ENCODE results near the gene NEK2. TPM values are rescaled to one million over a fixed set of nuclear protein-coding genes. Genes with fewer than 3 reads are reported as not detected.

The NEK2 gene
- total and polyA plus RNA-seq, 2 of the 13 experiments (the other 11 are each of a cell fraction or from before 2014, with no cell fraction given), result 10.9 to 40.8 TPM

GRCh38 chr1:211630236-211631081, 45.0 kb downstream of the NEK2 start (continued):
- TF ChIP-seq ZBTB40 (IDR thresholded peaks at IDR 0.05), result no peak
- TF ChIP-seq ZBTB40 (CRISPR knock-in tag; IDR thresholded peaks at IDR 0.05), result 0 out of 2 replicates have a peak, but pooled peaks have one; percentile 14
- TF ChIP-seq ERF (CRISPR knock-in tag; IDR thresholded peaks at IDR 0.05), result no peak
- TF ChIP-seq SAP130 (CRISPR knock-in tag; IDR thresholded peaks at IDR 0.05; ENCODE audit: low read depth), result peak; percentile 76
- 0 out of 2 replicates have a peak, but pooled peaks have one; percentile 29 for TF ChIP-seq ZNF331 (CRISPR knock-in tag; IDR thresholded peaks at IDR 0.05)
- TF ChIP-seq TEAD3 (CRISPR knock-in tag; optimal IDR thresholded peaks at IDR 0.05; ENCODE audit: borderline replicate concordance), result peak; percentile 44
- TF ChIP-seq ATF7 (IDR thresholded peaks at IDR 0.05), result no peak
- no peak for TF ChIP-seq ATF7 (CRISPR knock-in tag; IDR thresholded peaks at IDR 0.05)
- peak; percentile 61; the same call in 1 of the 2 replicates for TF ChIP-seq ZNF580 (CRISPR knock-in tag; IDR thresholded peaks at IDR 0.05; ENCODE audit: borderline replicate concordance, low read depth)
- TF ChIP-seq GATA4 (IDR thresholded peaks at IDR 0.05; ENCODE audit: borderline replicate concordance, low read depth), result no peak
- no peak for TF ChIP-seq TEF (CRISPR knock-in tag; IDR thresholded peaks at IDR 0.05)
- no peak for TF ChIP-seq ZNF260 (CRISPR knock-in tag; IDR thresholded peaks at IDR 0.05; ENCODE audit: borderline replicate concordance, low read depth)
- TF ChIP-seq KMT2B (CRISPR knock-in tag; IDR thresholded peaks at IDR 0.05), result no peak
- peak; percentile 54; the same call in 1 of the 2 replicates for TF ChIP-seq IRF2 (CRISPR knock-in tag; IDR thresholded peaks at IDR 0.05)
- TF ChIP-seq RORA (CRISPR knock-in tag; IDR thresholded peaks at IDR 0.05), result no peak
- no peak for TF ChIP-seq ZSCAN21 (CRISPR knock-in tag; IDR thresholded peaks at IDR 0.05; ENCODE audit: borderline replicate concordance)
- TF ChIP-seq KDM2A (CRISPR knock-in tag; IDR thresholded peaks at IDR 0.05; ENCODE audit: borderline replicate concordance, low read depth), result peak; percentile 18; the same call in 1 of the 2 replicates
- TF ChIP-seq SIX4 (CRISPR knock-in tag; IDR thresholded peaks at IDR 0.05), result no peak
- no peak for TF ChIP-seq MXD1 (CRISPR knock-in tag; IDR thresholded peaks at IDR 0.05)
- TF ChIP-seq RELA (CRISPR knock-in tag; IDR thresholded peaks at IDR 0.05), result no peak
- TF ChIP-seq ZFP1 (CRISPR knock-in tag; IDR thresholded peaks at IDR 0.05), result no peak

Measured in HepG2 (cell line).